SW 1271 (cell line): ENCODE data around the gene PHLDB2.

Experiments
- DNase-seq, 2 experiments: peaks; one replicate each; lab custom pipeline; 2025; lab: John Stamatoyannopoulos, UW

PHLDB2 gene

GRCh38 chr3:111926266-111926676 is 67.2 kb downstream of the PHLDB2 start:
- no peak for DNase-seq

- DNase-seq, result no peak
Observed at GRCh38 chr3:111928613-111929012, 69.5 kb downstream of the PHLDB2 start.

- no peak for DNase-seq
Observed at GRCh38 chr3:111929484-111929883, 70.4 kb downstream of the PHLDB2 start.

- DNase-seq, result no peak
Observed at GRCh38 chr3:111932946-111933345, 73.9 kb downstream of the PHLDB2 start.

GRCh38 chr3:111936191-111936841 is 77.3 kb downstream of the PHLDB2 start:
- DNase-seq, result peak in 1 of 2 experiments; percentile 92

- peak in 1 of 2 experiments; percentile 48 for DNase-seq
Observed at GRCh38 chr3:111936967-111937366, 77.9 kb downstream of the PHLDB2 start.

- DNase-seq, result no peak
Observed at GRCh38 chr3:111937871-111938270, 78.8 kb downstream of the PHLDB2 start.

- no peak for DNase-seq
Observed at GRCh38 chr3:111939873-111940272, 80.8 kb downstream of the PHLDB2 start.

- DNase-seq, result no peak
Observed at GRCh38 chr3:111943533-111943932, 84.5 kb downstream of the PHLDB2 start.

- no peak for DNase-seq
Observed at GRCh38 chr3:111944372-111944771, 85.3 kb downstream of the PHLDB2 start.

- peak in 1 of 2 experiments; percentile 40 for DNase-seq
Observed at GRCh38 chr3:111947231-111947630, 88.2 kb downstream of the PHLDB2 start.

- no peak for DNase-seq
Observed at GRCh38 chr3:111948786-111949185, 89.7 kb downstream of the PHLDB2 start.

GRCh38 chr3:111949712-111950111 is 90.6 kb downstream of the PHLDB2 start:
- no peak for DNase-seq

GRCh38 chr3:111951032-111951431 is 92.0 kb downstream of the PHLDB2 start:
- no peak for DNase-seq

GRCh38 chr3:111952086-111952485 is 93.0 kb downstream of the PHLDB2 start:
- no peak for DNase-seq

GRCh38 chr3:111952866-111953450 is 93.9 kb downstream of the PHLDB2 start:
- DNase-seq, result no peak

- DNase-seq, result no peak
Observed at GRCh38 chr3:111954228-111954990, 95.3 kb downstream of the PHLDB2 start.

GRCh38 chr3:111955876-111956275 is 96.8 kb downstream of the PHLDB2 start:
- no peak for DNase-seq

- no peak for DNase-seq
Observed at GRCh38 chr3:111956449-111956848, 97.4 kb downstream of the PHLDB2 start.

GRCh38 chr3:111956995-111957734 is 98.1 kb downstream of the PHLDB2 start:
- DNase-seq, result no peak

- no peak for DNase-seq
Observed at GRCh38 chr3:111961461-111962164, 102.5 kb downstream of the PHLDB2 start.

GRCh38 chr3:111963424-111963823 is 104.4 kb downstream of the PHLDB2 start:
- peak; percentile 25 to 66 for DNase-seq
